B cell (primary cell): Measurements from ENCODE around the gene JAKMIP2. TPM values are rescaled to one million over a fixed set of nuclear protein-coding genes. Genes with fewer than 3 reads are reported as not detected.

Experiments
- ATAC-seq: fragments of 200-7000 bp; cut with Tn5 transposase; one replicate; pipeline ENCODE4 v1.10.0; 2021; ENCODE audit warnings: low read depth, mild to moderate bottlenecking, moderate number of reproducible peaks, moderate library complexity
- CTCF ChIA-PET: fragments of 350-600 bp; sonication (Branson Sonifier 250); formaldehyde crosslinking; loops from one replicate; lab custom pipeline; 2021; ENCODE audit warnings: antibody characterized with exemption, inconsistent platforms; lab: Charles Lee
- POLR2A ChIA-PET: fragments of 350-600 bp; sonication (Branson Sonifier 250); formaldehyde crosslinking; loops from one replicate; lab custom pipeline; 2021; ENCODE audit warnings: antibody characterized with exemption; lab: Charles Lee
- DNase-seq: peaks from one replicate; pipeline ENCODE4 v3.0.0; 2013
- H2AFZ ChIP-seq: 2 replicates; pipeline ENCODE4 v1.6.1; 2012; ENCODE audit warnings: mild to moderate bottlenecking, low read depth, low read length; ENCODE audit not compliant: insufficient read depth, poor library complexity, severe bottlenecking
- H3K27ac ChIP-seq, 2 donors: 1 replicate in 1 of 2; 2 replicates in 1 of 2; pipeline ENCODE4 v1.5.1; 2012 to 2013; ENCODE audit warnings: low read length in 2 of 2, mild to moderate bottlenecking in 2 of 2, moderate library complexity in 1 of 2
- H3K27me3 ChIP-seq, 4 experiments: fragments of 200-600 bp in 1 of 4; sonication (generic) in 1 of 4; replicated peaks in 1 of 4; 1 replicate in 2 of 4; 2 replicates in 2 of 4; pipeline versions ENCODE4 v1.6.1 to v1.7.0; 2013 to 2016; ENCODE audit warnings: low read length in 3 of 4, mild to moderate bottlenecking in 2 of 4, mixed read lengths in 1 of 4, moderate library complexity in 1 of 4; ENCODE audit not compliant: insufficient read depth in 4 of 4, control insufficient read depth in 3 of 4; ENCODE audit errors: control extremely low read depth in 1 of 4
- H3K36me3 ChIP-seq, 2 experiments: replicated peaks in 1 of 2; 1 replicate in 1 of 2; 2 replicates in 1 of 2; pipeline versions ENCODE4 v1.6.1 to v1.7.1; 2013; ENCODE audit warnings: low read length in 1 of 2; ENCODE audit not compliant: insufficient read depth in 2 of 2, control insufficient read depth in 1 of 2; ENCODE audit errors: control extremely low read depth in 1 of 2, extremely low read depth in 1 of 2
- H3K4me1 ChIP-seq, 2 donors: fragments of 200-600 bp in 1 of 2; sonication (generic) in 1 of 2; 1 replicate in 1 of 2; 2 replicates in 1 of 2; pipeline versions ENCODE4 v1.5.1 to v1.6.1; 2013 to 2017; ENCODE audit warnings: low read length in 2 of 2; ENCODE audit not compliant: control insufficient read depth in 2 of 2, insufficient read depth in 2 of 2
- H3K4me2 ChIP-seq: replicated peaks from 2 replicates; pipeline ENCODE3; 2012; ENCODE audit warnings: mild to moderate bottlenecking, low read depth, low read length; ENCODE audit not compliant: poor library complexity, severe bottlenecking
- H3K4me3 ChIP-seq, 5 experiments: fragments of 200-600 bp in 1 of 5; sonication (generic) in 1 of 5; 1 replicate in 3 of 5; 2 replicates in 2 of 5; pipeline versions ENCODE4 v1.5.1 to v1.7.0; 2011 to 2016; ENCODE audit warnings: low read length in 4 of 5, mild to moderate bottlenecking in 4 of 5, low read depth in 2 of 5, control low read depth in 1 of 5, moderate library complexity in 1 of 5; ENCODE audit not compliant: insufficient read depth in 1 of 5; ENCODE audit errors: control extremely low read depth in 1 of 5, extremely low read depth in 1 of 5
- H3K79me2 ChIP-seq: fragments of 200-600 bp; sonication (generic); one replicate; pipeline ENCODE4 v1.6.0; 2016; ENCODE audit warnings: low read length; ENCODE audit not compliant: control insufficient read depth, insufficient read depth
- H3K9ac ChIP-seq: fragments of 200-600 bp; sonication (generic); 2 replicates; pipeline ENCODE4 v1.6.1; 2017; ENCODE audit warnings: mild to moderate bottlenecking, low read length, moderate library complexity
- H3K9me3 ChIP-seq, 3 donors: one replicate each; pipeline versions ENCODE4 v1.6.1 to v1.7.1; 2013; ENCODE audit warnings: low read length in 2 of 3; ENCODE audit not compliant: control insufficient read depth in 2 of 3, insufficient read depth in 1 of 3; ENCODE audit errors: control extremely low read depth in 1 of 3
- H4K20me1 ChIP-seq: 2 replicates; pipeline ENCODE4 v1.6.0; 2012; ENCODE audit warnings: mild to moderate bottlenecking, low read length; ENCODE audit not compliant: insufficient read depth, control insufficient read depth, poor library complexity, severe bottlenecking
- H3K27ac Mint-ChIP-seq: one replicate; pipeline ENCODE4 v1.8.0; 2021; ENCODE audit warnings: mixed read lengths
- H3K27me3 Mint-ChIP-seq: one replicate; pipeline ENCODE4 v1.8.0; 2021; ENCODE audit warnings: mixed read lengths
- H3K4me1 Mint-ChIP-seq: one replicate; pipeline ENCODE4 v1.8.0; 2021; ENCODE audit warnings: mixed read lengths
- H3K4me3 Mint-ChIP-seq: one replicate; pipeline ENCODE4 v1.8.0; 2021; ENCODE audit warnings: mixed read lengths
- H3K9me3 Mint-ChIP-seq: one replicate; pipeline ENCODE4 v1.8.0; 2022; ENCODE audit warnings: mixed read lengths; ENCODE audit not compliant: insufficient read depth
- EZH2 ChIP-seq: IDR thresholded peaks from 2 replicates; pipeline ENCODE4 v1.6.1; 2012; ENCODE audit warnings: borderline replicate concordance, low read depth, mild to moderate bottlenecking, moderate library complexity, low read length; ENCODE audit not compliant: insufficient read depth, poor library complexity, severe bottlenecking
- WGBS: methylation state at CpG from one replicate; pipeline ENCODE4 v1.1.5; 2013; ENCODE audit warnings: missing lambda C conversion rate; ENCODE audit not compliant: insufficient coverage; 5-methylcytosine and 5-hydroxymethylcytosine counted together
- intact Hi-C: fragments of 100-400 bp; cut with micrococcal nuclease; formaldehyde crosslinking; loops from one replicate; pipeline ENCODE4 v1.10.0; 2022
- polyA plus RNA-seq: library from polyadenylated mRNA; depleted of rRNA; stranded (reverse); fragments of >200 nt; gene quantifications from 2 replicates; pipeline ENCODE4 v1.2.3, GENCODE V29; 2012
- total RNA-seq, 2 donors: library from RNA; stranded (reverse); fragments of 120-200 nt in 1 of 2; gene quantifications; 1 replicate in 1 of 2; 2 replicates in 1 of 2; pipeline versions ENCODE4 v1.2.3 to v1.2.4, GENCODE V29; 2013 to 2022
- TF ChIP-seq, protein P1 (sequence below): fragments of 200-600 bp; IDR thresholded peaks from one replicate; pipeline ENCODE4 v1.8.0; 2022; ENCODE audit warnings: antibody characterized with exemption, mild to moderate bottlenecking

The JAKMIP2 gene
- total and polyA plus RNA-seq, 2 donors (not counting 1 experiment from before 2014, with no cell fraction given), result 0.24 to 4.1 TPM

GRCh38 chr5:147789820-147790219 lies 7.3 kb upstream of the JAKMIP2 start:
- TF ChIP-seq, protein P1, sequence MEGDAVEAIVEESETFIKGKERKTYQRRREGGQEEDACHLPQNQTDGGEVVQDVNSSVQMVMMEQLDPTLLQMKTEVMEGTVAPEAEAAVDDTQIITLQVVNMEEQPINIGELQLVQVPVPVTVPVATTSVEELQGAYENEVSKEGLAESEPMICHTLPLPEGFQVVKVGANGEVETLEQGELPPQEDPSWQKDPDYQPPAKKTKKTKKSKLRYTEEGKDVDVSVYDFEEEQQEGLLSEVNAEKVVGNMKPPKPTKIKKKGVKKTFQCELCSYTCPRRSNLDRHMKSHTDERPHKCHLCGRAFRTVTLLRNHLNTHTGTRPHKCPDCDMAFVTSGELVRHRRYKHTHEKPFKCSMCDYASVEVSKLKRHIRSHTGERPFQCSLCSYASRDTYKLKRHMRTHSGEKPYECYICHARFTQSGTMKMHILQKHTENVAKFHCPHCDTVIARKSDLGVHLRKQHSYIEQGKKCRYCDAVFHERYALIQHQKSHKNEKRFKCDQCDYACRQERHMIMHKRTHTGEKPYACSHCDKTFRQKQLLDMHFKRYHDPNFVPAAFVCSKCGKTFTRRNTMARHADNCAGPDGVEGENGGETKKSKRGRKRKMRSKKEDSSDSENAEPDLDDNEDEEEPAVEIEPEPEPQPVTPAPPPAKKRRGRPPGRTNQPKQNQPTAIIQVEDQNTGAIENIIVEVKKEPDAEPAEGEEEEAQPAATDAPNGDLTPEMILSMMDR, result no peak
- TF ChIP-seq EZH2, result no peak
- H3K4me1 Mint-ChIP-seq, result no peaks in the 10 kb centered on the region
- H3K27ac ChIP-seq, result no peak overlapping the region
- POLR2A ChIA-PET, result no interaction called here
- no peak overlapping the region for H3K27ac Mint-ChIP-seq
- H3K4me3 Mint-ChIP-seq, result no peak overlapping the region
- H3K9me3 ChIP-seq, result no peaks in the 10 kb centered on the region
- no peaks in the 10 kb centered on the region for H3K79me2 ChIP-seq
- no peak for ATAC-seq
- H4K20me1 ChIP-seq, result no peaks in the 10 kb centered on the region
- H3K36me3 ChIP-seq, result no peaks in the 10 kb centered on the region
- no peak overlapping the region for H3K9ac ChIP-seq
- DNase-seq, result no peak
- no peaks in the 10 kb centered on the region for H3K9me3 Mint-ChIP-seq
- CTCF ChIA-PET, result interaction anchor here (0.5 kb wide), 1 partner anchor 15 kb away, joined by 3 read pairs; no protein-coding TSS in a partner anchor
- WGBS, result no CpG with 5 or more reads among the region's 2 CpGs
- no peak overlapping the region for H3K4me2 ChIP-seq
- no peak overlapping the region for H3K4me3 ChIP-seq
- no peak overlapping the region for H2AFZ ChIP-seq
- H3K27me3 Mint-ChIP-seq, result peaks cover 13% of the 10 kb centered on the region
- intact Hi-C loops, result no loop called here
- H3K4me1 ChIP-seq, result no peaks in the 10 kb centered on the region
- H3K27me3 ChIP-seq, result no peaks in the 10 kb centered on the region

GRCh38 chr5:147788023-147788422 lies 5.5 kb upstream of the JAKMIP2 start:
- no peak overlapping the region for H2AFZ ChIP-seq
- H3K27me3 ChIP-seq, result no peaks in the 10 kb centered on the region
- H3K27ac Mint-ChIP-seq, result no peak overlapping the region
- TF ChIP-seq, protein P1, result no peak
- TF ChIP-seq EZH2, result no peak
- no peak overlapping the region for H3K27ac ChIP-seq
- no peak overlapping the region for H3K4me3 ChIP-seq
- ATAC-seq, result no peak
- H3K4me1 Mint-ChIP-seq, result no peaks in the 10 kb centered on the region
- H3K9me3 ChIP-seq, result no peaks in the 10 kb centered on the region
- no peak for DNase-seq
- H3K9ac ChIP-seq, result no peak overlapping the region
- peaks cover 13% of the 10 kb centered on the region for H3K27me3 Mint-ChIP-seq
- H3K36me3 ChIP-seq, result no peaks in the 10 kb centered on the region
- CTCF ChIA-PET, result no interaction called here
- no peak overlapping the region for H3K4me3 Mint-ChIP-seq
- H3K4me2 ChIP-seq, result no peak overlapping the region
- H4K20me1 ChIP-seq, result no peaks in the 10 kb centered on the region
- H3K9me3 Mint-ChIP-seq, result no peaks in the 10 kb centered on the region
- H3K79me2 ChIP-seq, result no peaks in the 10 kb centered on the region
- no peaks in the 10 kb centered on the region for H3K4me1 ChIP-seq
- intact Hi-C loops, result no loop called here
- POLR2A ChIA-PET, result interaction anchor here (0.5 kb wide), 1 partner anchor 1024 kb away, joined by 3 read pairs; no protein-coding TSS in a partner anchor
